KBM-7 (cell line): ENCODE results near the gene RAB17.

Experiments used
- DNase-seq: peaks from one replicate; pipeline ENCODE4 v3.0.0-alpha.2; 2015
- in situ Hi-C: fragments of 300-500 bp; cut with MboI; formaldehyde crosslinking; loops from 2 replicates; pipeline ENCODE4 v1.14.3; 2020; ENCODE audit warnings: low sequenced_read_pairs, low pct_unique_long_range_greater_than_20kb, mixed read lengths

RAB17 gene

DNA sequence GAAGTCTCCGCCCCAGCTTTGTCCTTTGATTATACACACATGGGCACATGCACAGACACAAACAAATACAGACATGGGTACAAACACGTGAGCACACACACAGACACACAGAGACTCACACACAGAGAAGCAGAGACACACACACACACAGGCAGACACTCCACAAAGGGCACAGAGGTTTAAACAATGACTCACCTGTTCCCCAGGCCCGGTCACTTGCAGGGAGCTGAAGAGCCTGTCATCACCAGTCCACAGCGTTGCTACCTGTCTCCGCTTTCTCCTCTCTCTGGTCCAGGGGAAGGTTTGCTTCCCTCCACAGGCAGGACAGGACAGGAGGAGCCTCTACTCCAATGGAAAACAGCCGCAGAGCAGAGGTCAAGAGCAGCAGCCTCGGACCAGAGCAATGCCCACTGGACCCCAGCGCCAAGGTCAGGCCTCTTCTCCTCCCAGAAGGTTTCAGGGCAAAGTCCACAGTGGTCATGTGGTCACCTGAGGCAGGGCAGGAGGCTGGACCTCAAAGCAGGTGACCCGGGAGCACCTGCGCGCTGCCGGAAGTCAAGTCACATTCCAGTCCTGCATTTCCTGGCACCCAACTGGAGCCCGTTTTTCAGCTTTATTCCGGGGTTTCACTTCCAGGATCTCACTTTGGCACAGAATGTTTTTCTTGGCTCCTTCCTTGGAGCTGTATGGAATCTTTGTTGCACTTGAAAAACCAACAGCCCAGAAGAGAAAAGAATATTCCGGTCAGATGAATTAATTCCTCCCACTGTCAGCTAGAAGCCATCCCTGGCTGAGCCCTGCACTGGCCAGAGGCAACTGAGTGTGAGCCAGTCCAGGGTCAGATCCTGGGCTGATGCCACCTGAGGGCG lies at the start of gene RAB17:
Gene RAB17 (minus strand): TSS at position 463 of the 869 bp plus-strand sequence. CDS start 4,580 bp downstream, outside the sequence.
- DNase-seq: no peak

DNA sequence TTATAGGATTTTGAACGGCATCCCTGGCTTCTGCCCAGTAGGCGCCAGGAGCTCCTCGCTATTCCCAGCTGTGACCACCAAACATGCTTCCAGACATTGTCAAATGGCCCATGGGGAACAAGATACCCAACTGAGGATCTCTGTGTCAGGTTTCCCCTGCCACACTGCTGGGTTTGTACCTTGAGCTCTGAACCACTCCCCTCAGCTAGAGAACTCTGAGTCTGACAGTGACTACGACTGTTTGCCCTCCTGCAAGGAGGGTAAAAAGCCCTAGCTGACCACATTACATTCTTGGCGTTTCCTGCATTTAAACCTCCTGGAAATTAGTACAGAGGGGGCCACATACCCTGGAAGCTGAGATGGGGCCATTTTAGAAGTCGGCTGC lies 49.3 kb upstream of the RAB17 start:
- no peak for DNase-seq
- in situ Hi-C loops: no loop called here

More for the DNA sequence above, at the start of gene RAB17:
- in situ Hi-C loops: loop anchor here (10.0 kb wide), 1 partner anchor 154 kb away; no protein-coding TSS in a partner anchor

GRCh38 chr2:237639052-237639835 lies 48.7 kb upstream of the RAB17 start:
- in situ Hi-C loops: no loop called here
- no peak for DNase-seq

DNA sequence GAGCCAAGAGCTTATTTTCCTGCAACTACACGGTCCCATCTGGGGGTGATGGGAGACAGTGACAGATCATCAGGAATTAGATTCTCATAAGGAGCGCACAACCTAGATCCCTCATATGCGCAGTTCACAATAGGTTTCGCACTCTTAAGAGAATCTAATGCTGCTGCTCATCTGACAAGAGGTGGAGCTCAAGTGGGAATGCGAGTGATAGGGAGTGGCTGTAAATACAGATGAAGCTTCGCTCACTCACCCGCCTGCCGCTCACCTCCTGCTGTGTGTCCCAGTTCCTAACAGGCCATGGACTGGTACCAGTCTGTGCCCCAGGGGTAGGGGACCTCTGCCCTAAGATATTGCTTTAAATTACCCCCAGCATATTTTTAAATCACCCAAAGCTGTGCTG lies 47.6 kb upstream of the RAB17 start:
- in situ Hi-C loops: no loop called here
- DNase-seq: no peak

DNA sequence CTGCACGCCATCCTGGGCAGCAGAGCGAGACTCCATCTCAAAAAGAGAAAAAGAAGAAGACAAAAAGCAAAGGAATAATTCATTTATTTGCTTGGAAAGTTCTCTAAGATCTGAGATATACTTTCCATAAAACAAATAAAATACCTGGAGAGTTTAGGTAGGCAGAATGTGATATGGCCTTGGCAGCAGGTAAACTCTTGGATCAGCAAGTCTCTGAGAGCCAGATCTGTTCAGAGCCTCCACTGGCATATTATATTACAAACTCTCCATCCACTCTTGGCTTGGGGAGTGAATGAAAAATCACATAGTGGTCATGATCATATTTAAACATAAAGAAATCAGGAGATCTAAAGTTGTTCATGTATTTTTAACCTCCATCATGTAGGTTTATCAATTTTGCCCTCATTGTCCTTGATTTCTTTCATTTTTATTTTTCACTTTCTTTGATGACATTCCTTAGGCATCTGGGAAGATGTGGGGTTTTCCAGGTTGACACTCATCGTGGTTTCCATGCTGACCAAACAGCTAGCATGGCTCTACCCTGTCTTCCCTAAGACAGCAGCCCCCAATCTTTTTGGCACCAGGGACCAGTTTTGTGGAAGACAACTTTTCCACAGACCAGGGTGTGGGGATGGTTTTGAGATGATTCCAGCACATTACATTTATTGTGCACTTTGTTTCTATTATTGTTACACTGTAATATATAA lies 47.0 kb upstream of the RAB17 start:
- in situ Hi-C loops: no loop called here
- DNase-seq: no peak

- no peak for DNase-seq
- in situ Hi-C loops: no loop called here
Observed at GRCh38 chr2:237636578-237636977, 46.0 kb upstream of the RAB17 start.

- DNase-seq: no peak
- in situ Hi-C loops: no loop called here
Observed at GRCh38 chr2:237633061-237633561, 42.6 kb upstream of the RAB17 start.

- in situ Hi-C loops: no loop called here
- no peak for DNase-seq
Observed at GRCh38 chr2:237631801-237632585, 41.5 kb upstream of the RAB17 start.

GRCh38 chr2:237631007-237631785 lies 40.7 kb upstream of the RAB17 start:
- in situ Hi-C loops: no loop called here
- no peak for DNase-seq

DNA sequence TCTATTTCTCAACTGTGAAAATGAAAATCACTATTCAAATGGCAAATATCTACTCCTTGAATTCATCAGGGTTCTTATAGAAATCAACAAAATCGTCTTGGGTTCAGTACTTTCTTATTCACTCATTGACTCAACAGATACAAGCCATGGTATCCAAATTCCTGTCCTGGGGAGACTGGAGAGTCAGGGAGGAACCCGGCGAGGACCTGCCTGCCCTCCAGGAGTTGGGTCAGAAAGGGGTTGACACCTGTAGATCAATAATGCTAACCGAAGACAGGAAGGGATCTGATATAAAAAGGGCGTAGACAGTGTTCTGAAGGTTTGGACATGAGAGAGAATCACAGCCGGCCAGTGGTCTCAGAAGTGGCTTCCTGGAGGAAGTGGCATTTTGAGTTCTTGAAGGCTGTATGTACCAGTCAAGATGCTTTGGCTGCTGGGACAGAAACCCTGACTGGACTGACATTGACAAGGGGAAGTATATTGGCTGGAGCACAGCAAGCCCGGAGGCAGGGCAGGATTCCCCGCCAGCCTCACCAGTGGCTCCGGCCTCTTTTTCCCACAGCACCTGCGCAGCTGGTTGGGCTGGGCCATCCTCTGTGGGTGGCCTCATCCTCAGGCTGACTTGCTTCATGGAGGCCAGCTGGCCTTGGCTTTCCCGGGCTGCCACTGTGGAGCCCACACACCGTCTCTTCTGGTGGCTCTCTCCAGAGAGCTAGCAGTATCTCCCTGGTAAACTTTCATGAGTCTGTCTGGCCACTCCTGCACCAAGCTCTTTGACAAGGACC lies 39.9 kb upstream of the RAB17 start:
- DNase-seq: no peak
- in situ Hi-C loops: no loop called here

- in situ Hi-C loops: no loop called here
- no peak for DNase-seq
Observed at GRCh38 chr2:237629739-237630138, 39.2 kb upstream of the RAB17 start.

GRCh38 chr2:237629188-237629534 lies 38.6 kb upstream of the RAB17 start:
- DNase-seq: no peak
- in situ Hi-C loops: no loop called here

DNA sequence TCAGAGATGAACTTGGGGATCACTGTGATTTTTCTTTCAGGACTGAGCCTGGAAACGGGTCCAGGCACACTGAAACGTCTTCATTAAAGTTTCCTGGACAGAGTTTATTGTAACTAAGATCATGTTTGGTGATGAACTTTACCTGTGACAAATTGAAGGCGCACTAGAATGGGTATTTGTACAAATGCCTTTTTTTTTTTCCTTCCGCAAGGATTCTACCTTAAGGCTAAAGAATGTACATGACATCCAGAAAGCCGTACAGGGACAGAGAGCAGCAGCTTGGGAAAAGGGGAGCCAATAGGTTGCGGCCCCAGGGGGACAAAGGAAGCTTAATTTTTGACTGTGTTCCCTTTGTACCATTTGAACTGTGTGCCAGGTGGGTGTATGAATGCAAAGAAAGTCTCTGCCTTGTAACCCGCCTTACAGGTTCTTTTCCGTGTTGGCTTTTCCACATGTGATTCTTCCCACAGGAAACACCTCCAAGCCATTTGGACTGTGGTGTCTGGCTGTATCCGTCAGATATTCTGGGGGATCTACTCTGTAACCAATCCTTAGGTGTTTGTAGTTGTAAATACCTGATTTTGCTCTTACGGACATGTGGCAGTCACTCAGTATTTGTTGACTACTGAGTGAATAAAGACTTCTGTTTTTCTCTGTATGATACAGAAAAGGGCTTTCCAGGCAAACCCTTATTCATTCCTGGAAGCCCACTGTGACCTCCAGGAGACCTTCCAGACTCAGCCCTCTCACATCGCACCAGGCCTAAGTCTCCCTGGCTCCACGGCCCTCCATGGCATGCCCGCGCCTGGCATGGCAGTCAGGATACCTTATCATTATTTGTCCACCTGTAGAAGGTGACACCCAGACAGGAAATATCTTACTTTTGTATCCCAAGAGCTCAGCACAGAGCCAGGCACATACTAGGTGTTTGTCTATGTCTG lies 38.0 kb upstream of the RAB17 start:
- DNase-seq: no peak
- in situ Hi-C loops: no loop called here

- in situ Hi-C loops: no loop called here
- no peak for DNase-seq
Observed at GRCh38 chr2:237627441-237628246, 37.1 kb upstream of the RAB17 start, which contains the start of gene LRRFIP1. LRRFIP1 (plus strand) TSS chr2:237627587; CDS start chr2:237627645, 58 bp downstream.

- in situ Hi-C loops: no loop called here
Observed at GRCh38 chr2:237626813-237627440, 36.4 kb upstream of the RAB17 start.

More at GRCh38 chr2:237626813-237627440, 36.4 kb upstream of the RAB17 start:
- DNase-seq: no peak
